Psoas muscle (tissue), 8 donors: ENCODE results near the gene PPP6R2. TPM values are rescaled to one million over a fixed set of nuclear protein-coding genes. Genes with fewer than 3 reads are reported as not detected.

Source experiments
- ATAC-seq, 4 donors: fragments of 200-7000 bp; cut with Tn5 transposase; one replicate each; pipeline ENCODE4 v1.9.1; 2020; ENCODE audit warnings: moderate library complexity in 3 of 4, mild to moderate bottlenecking in 2 of 4
- DNase-seq, 2 donors: peaks; one replicate each; pipeline ENCODE4 v3.0.0-alpha.2; 2020
- H3K27ac ChIP-seq: fragments of 200-600 bp; one replicate; pipeline ENCODE4 v1.8.0; 2022
- H3K27me3 ChIP-seq, 3 donors: fragments of 200-600 bp in 1 of 3; one replicate each; pipeline versions ENCODE4 v1.6.1 to v1.8.0; 2013 to 2022; ENCODE audit warnings: low read length in 2 of 3, mild to moderate bottlenecking in 2 of 3, moderate library complexity in 1 of 3; ENCODE audit not compliant: insufficient read depth in 3 of 3
- H3K36me3 ChIP-seq, 2 donors: fragments of 200-600 bp in 1 of 2; one replicate each; pipeline versions ENCODE4 v1.6.1 to v1.8.0; 2013 to 2022; ENCODE audit warnings: low read depth in 1 of 2, mild to moderate bottlenecking in 1 of 2, moderate library complexity in 1 of 2; ENCODE audit not compliant: insufficient read depth in 1 of 2
- H3K4me1 ChIP-seq: fragments of 200-600 bp; one replicate; pipeline ENCODE4 v1.8.0; 2022
- H3K4me3 ChIP-seq: fragments of 200-600 bp; one replicate; pipeline ENCODE4 v1.8.0; 2022; ENCODE audit warnings: mild to moderate bottlenecking
- H3K9me3 ChIP-seq: fragments of 200-600 bp; one replicate; pipeline ENCODE4 v1.8.0; 2022
- CTCF ChIP-seq: fragments of 200-600 bp; IDR thresholded peaks from one replicate; pipeline ENCODE4 v1.8.0; 2022; ENCODE audit warnings: antibody characterized with exemption
- WGBS, 3 donors: extraction: QIAGEN DNeasy Blood & Tissue Kit; methylation state at CpG; one replicate each; pipeline versions ENCODE4 v1.1.6 to v1.1.7; 2013; 5-methylcytosine and 5-hydroxymethylcytosine counted together
- intact Hi-C, 2 donors: fragments of 100-400 bp; cut with DNase I; formaldehyde crosslinking; loops; one replicate each; pipeline versions ENCODE4 v1.11.0 to v1.14.2; 2022
- polyA plus RNA-seq, 3 donors: library from polyadenylated mRNA; stranded (reverse); fragments of 200-250 nt; gene quantifications; one replicate each; pipeline ENCODE4 v1.2.3, GENCODE V29; 2013
- total RNA-seq, 4 donors: library from RNA; stranded (reverse); fragmentation: NEBNext Ultra II Directional in 2 of 4; extraction: Animal tissue kit (Norgen Biotek cat#: 25700) in 2 of 4; gene quantifications; one replicate each; pipeline versions ENCODE4 v1.2.1 to v1.2.4, GENCODE V29; 2021 to 2023
- donor health status: healthy with polysubstance abuse.
- donor health status: DM: no; HTN: no; CAD: no; lungs with moderate emphysema.
- donor health status: Bipolar disorder and iron deficiency.
- donor health status: healthy.
- donor health status: DM: yes; HTN: yes; CAD: no.
- donor health status: DM: no; HTN: no; CAD: no.
- donor health status: DM: no; HTN: no; CAD: no.
- donor health status: DM: yes; HTN: yes; CAD: no.

The PPP6R2 gene
- total and polyA plus RNA-seq, 7 donors, result 31.6 to 48.2 (median 41.6) TPM

DNA sequence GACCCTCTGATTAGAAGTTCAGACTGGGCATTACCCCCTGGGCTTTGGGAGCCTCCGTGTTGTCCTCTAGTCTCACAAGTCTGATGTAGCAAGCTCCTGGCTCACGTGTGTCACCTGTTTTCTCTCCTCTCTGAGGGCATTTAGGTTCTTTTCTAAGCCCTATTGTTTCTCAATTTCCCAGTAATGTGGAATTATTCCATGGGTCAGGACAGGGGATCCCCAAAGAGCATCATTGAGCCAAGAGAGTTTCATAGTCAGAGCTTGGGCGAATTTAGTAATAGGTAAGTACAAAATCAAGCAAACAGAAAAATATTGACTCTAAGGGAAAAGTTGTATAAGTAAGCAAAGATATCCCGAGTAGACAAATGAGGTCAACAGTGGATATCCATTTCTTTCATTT is 57.3 kb downstream of the PPP6R2 start:
- H3K9me3 ChIP-seq, result no peaks in the 10 kb centered on the region
- ATAC-seq (peak in 1 of 4 donors; percentile 14), DNase-seq (no peak)
- intact Hi-C loops, result no loop called here
- 78 to 80% (median 79%) methylated on average over 4 of the region's 4 CpGs for WGBS, 3 donors
- no peak overlapping the region for H3K4me3 ChIP-seq
- H3K36me3 ChIP-seq, result peaks cover 0 to 49% of the 10 kb centered on the region in 2 donors
- H3K27me3 ChIP-seq, result no peaks in the 10 kb centered on the region
- H3K4me1 ChIP-seq, result peaks cover 16% of the 10 kb centered on the region
- peak overlapping the region; percentile 9 for H3K27ac ChIP-seq
- no peak for TF ChIP-seq CTCF

GRCh38 chr22:50400931-50401330 is 57.8 kb downstream of the PPP6R2 start:
- no peaks in the 10 kb centered on the region for H3K9me3 ChIP-seq
- 95 to 98% (median 98%) methylated on average over 5 of the region's 5 CpGs for WGBS, 3 donors
- peaks cover 0 to 44% of the 10 kb centered on the region in 2 donors for H3K36me3 ChIP-seq
- intact Hi-C loops, result no loop called here
- peaks cover 16% of the 10 kb centered on the region for H3K4me1 ChIP-seq
- H3K4me3 ChIP-seq, result no peak overlapping the region
- H3K27ac ChIP-seq, result no peak overlapping the region
- ATAC-seq (no peak), DNase-seq (no peak)
- no peaks in the 10 kb centered on the region for H3K27me3 ChIP-seq
- no peak for TF ChIP-seq CTCF

GRCh38 chr22:50401907-50402306 is 58.8 kb downstream of the PPP6R2 start:
- ATAC-seq, result no peak
- TF ChIP-seq CTCF, result no peak
- Histone ChIP-seq H3K4me1 (peaks cover 16% of the 10 kb centered on the region), H3K9me3 (no peaks in the 10 kb centered on the region), H3K27ac (no peak overlapping the region), H3K4me3 (no peak overlapping the region), H3K27me3 (no peaks in the 10 kb centered on the region), H3K36me3 (peaks cover 0 to 41% of the 10 kb centered on the region in 2 donors)
- WGBS, 3 donors, result 92 to 97% (median 95%) methylated on average over 4 of the region's 4 CpGs
- DNase-seq, result no peak
- intact Hi-C loops, result no loop called here

DNA sequence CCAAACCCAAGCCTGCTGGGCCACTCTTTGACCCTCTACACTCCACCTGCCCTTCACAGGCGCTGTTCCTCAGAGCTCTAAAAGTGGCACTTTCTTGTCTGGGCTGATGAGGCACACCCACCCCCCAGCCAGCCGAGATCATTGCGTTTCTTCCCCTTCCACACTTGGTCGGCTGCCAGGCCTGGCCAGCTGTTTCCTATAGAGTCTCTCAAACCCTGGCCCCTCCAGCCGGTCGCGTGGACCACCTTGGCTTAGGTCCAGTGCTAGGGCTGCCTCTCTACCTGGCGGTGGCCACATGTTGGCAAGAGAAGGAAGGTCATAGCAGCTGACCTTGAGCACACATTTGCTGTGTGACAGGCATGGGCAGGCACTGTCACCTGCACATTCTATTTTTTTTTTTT is 60.6 kb downstream of the PPP6R2 start:
- Histone ChIP-seq H3K27ac (no peak overlapping the region), H3K27me3 (no peaks in the 10 kb centered on the region), H3K4me1 (peaks cover 14% of the 10 kb centered on the region), H3K4me3 (no peak overlapping the region), H3K9me3 (no peaks in the 10 kb centered on the region), H3K36me3 (peaks cover 0 to 55% of the 10 kb centered on the region in 2 donors)
- peak; percentile 55 to 67 for DNase-seq
- no peak for TF ChIP-seq CTCF
- WGBS, 3 donors, result 34 to 41% (median 36%) methylated on average over 8 of the region's 8 CpGs
- intact Hi-C loops, result no loop called here
- peak in 1 of 4 donors; percentile 18 for ATAC-seq
